SHP77 (cell line): ENCODE results near the gene MED22.
A peak's percentile ranks its signal among the peaks of the same experiment; 100 is the strongest.

Source experiments
- DNase-seq, 2 experiments: peaks; one replicate each; lab custom pipeline; 2025; lab: John Stamatoyannopoulos, UW

Gene MED22

DNA sequence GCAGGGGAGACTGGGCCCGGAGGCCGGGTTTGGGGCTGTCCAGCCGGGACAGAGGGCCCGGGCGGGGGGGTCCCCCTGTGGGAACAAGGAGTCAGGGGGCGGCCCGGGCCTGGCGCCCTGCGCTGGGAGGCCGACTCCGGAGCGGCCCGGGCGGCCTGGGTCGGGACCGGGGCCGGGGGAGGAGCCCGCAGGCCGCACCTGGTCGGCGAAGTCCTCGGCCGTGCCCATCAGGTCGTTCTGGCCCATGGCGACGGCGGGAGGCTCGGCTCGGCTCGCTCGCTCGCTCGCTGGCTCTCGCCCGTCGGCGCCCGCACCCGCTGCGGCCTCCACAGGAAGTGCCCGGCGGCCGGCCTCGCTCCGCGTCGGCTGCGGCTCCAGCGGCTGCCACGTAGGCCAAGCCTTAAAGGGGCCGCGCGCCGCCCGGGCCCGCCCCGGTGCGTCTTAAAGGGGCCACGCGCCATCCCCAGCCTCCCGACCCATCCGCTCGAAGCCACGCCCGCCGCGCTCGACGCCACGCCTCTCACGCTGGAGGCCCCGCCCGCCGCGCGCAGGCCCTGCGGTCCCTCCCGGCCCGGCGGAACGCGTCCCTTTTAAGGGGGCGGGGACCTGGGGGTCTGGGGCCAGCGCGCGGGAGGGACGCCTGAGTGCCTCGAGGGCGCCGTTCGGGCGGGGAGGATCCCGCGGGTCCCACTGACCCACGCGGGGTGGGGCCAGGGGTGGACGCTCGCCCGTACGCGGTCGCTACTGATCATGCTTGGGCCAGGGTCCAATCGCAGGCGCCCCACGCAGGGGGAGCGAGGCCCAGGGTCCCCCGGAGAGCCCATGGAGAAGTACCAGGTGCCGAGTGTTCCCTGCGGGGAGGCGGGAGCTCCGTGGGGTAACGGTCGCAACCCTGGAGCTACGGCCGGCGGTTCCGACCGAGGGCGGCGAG is 28.1 kb upstream of the MED22 start, which contains the start of the genes STKLD1 and SURF4:
STKLD1 (plus strand) TSS at position 643 of the 931 bp plus-strand sequence; CDS start at position 751, 108 bp downstream.
SURF4 (minus strand) TSS at position 337 of the 931 bp plus-strand sequence; CDS start at position 246, 91 bp downstream.
- DNase-seq = peak; percentile 96 to 98

GRCh38 chr9:133375116-133375723 is 27.3 kb upstream of the MED22 start:
- DNase-seq = peak in 1 of 2 experiments; percentile 44

- DNase-seq = no peak
Measured at GRCh38 chr9:133374612-133375115, 26.7 kb upstream of the MED22 start.

- DNase-seq = no peak
Measured at GRCh38 chr9:133372144-133372543, 24.2 kb upstream of the MED22 start.

DNA sequence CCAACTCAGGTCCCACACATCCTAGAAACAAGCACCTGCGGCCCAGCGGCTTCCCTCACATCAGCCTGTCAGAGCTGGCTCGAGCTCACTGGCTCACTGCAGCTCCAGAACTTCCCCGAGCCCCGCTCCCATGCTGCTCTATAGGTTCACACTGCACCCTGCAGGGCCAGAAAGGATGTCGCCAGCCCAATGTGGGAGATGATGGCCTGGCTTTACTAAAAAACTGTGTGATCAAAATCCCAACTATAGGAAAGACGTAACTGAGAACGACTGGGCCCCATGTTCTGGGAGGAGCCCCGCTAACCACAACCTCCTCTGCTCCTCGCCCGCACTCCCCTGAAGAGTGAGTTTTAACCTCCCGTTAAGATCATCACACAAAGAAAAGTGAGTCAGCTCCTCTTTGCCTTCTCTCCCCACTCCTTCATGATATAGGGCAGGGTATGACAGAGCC is 23.4 kb upstream of the MED22 start:
- peak in 1 of 2 experiments; percentile 46 for DNase-seq

DNA sequence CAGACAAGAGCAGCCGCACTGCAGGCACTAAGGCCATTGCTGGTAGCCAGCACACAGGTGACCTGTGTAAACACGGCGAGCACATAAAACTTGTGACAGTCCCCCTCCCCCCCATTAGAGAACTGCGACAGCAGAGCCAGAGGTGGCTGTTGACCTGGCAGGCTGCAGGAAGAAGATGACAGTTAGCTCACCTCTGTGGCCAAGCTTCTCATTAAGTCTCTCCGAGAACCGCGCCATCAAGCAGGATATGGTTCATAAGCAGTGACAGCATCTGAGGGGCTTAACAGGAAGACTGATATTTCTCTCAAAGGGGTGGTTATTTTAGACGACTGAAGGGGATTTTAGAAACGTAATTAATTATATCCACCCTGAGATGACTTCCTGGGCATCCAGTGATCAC is 22.8 kb upstream of the MED22 start:
- DNase-seq = no peak

DNA sequence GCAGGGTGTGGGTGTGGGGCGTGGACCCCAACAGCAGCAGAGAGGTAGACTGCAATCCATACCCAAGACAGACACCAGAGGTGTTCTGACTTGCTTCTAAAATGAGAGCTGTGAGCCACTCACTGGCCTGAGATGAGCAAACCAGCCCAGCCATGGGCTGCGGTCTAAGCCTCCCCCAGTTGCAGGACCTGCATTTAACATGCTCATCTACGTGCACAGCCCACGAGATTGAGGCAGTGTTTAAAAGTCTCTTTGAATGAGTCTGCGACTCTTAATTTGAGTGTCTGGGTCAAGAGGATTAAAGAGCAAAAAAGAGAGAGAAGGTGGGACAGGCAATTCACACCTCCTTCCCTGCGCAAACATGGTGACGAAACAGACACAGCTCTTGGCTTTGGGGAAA is 22.0 kb upstream of the MED22 start:
- no peak for DNase-seq

DNA sequence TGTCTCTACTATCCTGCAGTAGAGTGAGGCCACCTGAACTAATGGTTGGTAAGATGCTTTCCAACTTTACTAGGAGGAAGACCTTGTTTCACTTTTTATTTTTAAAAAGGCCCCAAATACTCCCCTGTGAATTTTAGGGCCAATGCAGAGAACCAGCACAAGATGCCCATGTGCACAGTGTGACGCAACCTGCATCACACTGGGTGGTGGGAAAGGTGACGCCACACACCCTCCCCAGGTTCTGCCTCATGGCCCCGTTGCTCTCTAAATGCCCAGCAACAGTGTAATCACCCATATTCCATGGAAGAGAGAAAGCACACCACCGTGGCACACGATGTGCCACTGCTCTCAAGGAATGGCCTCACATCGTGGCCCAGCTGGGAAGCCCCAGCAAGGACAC is 21.5 kb upstream of the MED22 start:
- DNase-seq = no peak

DNA sequence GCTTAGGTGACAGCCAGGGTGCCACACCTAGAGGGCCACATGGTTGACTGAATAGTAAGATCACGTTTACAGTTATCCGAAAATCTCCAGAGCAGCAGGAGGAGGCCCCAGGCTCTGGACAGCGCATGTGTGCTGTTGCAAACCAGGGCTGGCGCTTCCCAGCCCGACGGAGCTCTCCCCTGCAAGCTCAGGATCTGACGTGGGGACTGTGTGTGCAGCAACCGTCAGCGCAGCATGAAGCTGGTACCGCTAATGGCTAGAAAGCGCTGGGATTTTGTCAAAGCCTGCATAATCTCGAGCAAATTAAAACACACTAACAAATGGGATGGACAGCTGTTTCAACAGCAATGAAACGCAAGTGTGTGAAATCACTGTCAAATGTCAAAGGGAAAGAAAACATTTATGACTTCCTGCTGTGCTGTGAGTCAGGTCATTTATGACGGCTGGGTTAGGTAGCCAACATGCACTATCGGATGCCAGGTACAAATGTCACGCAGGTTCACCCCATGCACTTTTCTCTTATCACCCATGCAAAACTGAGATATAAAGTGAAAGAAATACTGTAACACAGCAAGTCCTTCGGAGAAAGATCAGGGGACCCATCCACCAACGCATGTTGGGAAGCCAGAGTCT is 20.4 kb upstream of the MED22 start:
- peak; percentile 80 to 89 for DNase-seq

- DNase-seq = no peak
Measured at GRCh38 chr9:133367778-133368177, 19.8 kb upstream of the MED22 start.

DNA sequence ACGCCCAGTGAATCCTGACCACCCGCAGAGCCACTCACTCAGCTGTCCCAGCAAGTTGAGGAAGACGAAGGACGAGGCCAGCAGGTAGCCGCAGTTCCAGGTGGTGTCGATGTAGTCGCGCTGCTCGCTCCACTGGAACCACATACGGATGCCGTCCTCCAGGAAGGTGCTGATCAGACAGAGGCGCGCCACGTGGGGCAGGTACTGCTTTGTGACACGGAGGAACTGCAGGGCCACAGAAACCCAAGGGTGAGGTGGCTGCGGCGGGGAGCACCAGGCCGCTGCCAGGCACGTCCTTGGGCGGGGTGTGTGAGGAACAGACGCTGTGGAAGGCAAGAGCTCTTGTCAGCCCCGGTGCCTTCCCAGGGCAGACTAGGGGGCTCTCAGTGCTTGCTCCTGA is 19.3 kb upstream of the MED22 start:
- no peak for DNase-seq

DNA sequence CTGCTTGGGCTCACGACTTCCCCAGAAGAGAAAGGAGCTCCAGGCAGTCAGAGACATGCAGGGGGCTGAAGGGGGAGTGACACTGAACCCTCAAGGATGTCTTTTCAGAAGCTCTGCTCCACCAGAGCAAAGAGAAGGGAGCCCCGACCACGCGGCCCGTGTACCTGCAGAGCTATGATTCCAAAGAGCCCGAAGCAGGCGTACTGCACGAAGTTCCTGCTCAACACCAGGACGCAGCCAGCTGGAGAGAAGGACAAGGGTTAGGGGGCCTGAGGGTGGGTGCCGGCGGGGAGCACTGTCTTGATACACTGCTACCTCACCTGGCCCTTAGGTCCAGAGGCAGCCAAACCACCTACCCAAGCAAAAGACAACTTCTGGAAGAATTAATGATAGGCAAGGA is 18.5 kb upstream of the MED22 start:
- DNase-seq = no peak

GRCh38 chr9:133362359-133363044 is 14.6 kb upstream of the MED22 start:
- DNase-seq = no peak

GRCh38 chr9:133361507-133362092 is 13.7 kb upstream of the MED22 start:
- DNase-seq = no peak

GRCh38 chr9:133360400-133361393 is 12.8 kb upstream of the MED22 start:
- no peak for DNase-seq

GRCh38 chr9:133359399-133360175 is 11.7 kb upstream of the MED22 start:
- peak; percentile 58 to 65 for DNase-seq

DNA sequence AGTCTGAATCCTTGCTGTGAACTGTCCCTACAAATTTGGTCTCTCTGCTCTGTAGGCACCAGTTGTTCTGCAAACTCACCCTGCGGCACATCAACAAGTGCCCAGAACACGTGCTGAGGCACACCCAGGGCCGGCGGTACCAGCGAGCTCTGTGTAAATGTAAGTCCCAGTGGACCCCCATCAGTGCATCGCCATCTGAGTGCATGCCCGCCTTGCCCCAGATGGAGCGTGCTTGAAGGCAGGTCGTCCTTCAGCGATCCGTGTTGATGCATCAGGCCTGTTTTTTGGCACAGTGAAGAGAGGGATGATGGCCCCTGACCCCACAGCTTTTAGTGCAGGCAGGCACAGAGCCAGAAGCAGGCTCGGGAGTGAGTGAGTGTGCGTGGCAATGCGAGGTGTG is 9.7 kb upstream of the MED22 start:
- no peak for DNase-seq

DNA sequence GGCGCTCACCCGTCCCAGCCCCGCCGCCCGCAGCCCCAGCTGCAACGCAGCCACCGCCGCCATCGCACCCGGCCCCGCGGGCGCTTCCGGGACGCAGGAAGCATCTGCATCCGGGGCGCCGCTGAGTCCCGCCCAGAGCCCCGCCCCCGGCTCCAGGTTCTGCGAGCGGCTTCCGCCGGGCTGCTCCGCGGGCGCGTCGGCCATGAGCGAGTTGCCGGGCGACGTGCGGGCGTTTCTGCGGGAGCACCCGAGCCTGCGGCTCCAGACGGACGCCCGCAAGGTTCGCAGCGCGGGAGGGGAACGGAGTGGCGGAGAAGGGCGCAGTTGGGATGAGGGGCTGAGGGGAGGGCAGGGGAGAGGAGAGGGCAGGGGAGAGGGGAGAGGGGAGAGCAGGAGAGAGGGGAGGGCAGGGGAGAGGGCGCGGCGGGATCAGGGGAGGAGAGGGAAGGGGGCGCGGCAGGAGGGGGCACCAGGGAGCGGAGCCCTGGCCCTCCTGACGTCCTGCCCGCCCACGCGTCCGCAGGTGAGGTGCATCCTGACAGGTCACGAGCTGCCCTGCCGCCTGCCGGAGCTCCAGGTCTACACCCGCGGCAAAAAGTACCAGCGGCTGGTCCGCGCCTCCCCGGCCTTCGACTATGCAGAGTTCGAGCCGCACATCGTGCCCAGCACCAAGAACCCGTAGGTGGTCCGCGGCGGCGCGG is 8.6 kb upstream of the MED22 start, which contains the start of the genes SURF1 and SURF2:
SURF1 (minus strand) TSS at position 97 of the 701 bp plus-strand sequence; CDS start at position 63, 34 bp downstream.
SURF2 (plus strand) TSS at position 160 of the 701 bp plus-strand sequence; CDS start at position 203, 43 bp downstream.
- peak; percentile 68 to 88 for DNase-seq
